ENCODE measurements around the gene IRX4.

IRX4 gene

DNA sequence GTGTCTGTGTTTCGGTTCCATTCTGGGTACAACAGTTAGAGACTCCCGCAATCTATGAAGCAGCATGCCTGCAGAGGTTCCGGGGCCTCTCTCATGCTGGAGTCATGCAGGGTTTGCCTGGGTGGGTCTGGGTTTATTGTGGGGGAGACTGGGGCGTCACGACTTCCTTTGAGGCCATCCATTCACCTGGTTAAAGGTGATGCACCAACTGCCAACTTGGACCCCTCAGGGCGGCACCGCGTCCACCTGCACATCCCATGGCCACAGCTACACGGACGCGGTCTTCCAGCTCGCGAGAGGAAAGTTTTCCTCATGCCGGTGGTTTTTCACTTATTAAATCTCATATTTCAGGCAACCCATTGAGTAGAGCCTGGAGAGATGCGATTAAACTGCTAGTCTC lies 30.9 kb upstream of the IRX4 start:
- no peak for DNase-seq

DNA sequence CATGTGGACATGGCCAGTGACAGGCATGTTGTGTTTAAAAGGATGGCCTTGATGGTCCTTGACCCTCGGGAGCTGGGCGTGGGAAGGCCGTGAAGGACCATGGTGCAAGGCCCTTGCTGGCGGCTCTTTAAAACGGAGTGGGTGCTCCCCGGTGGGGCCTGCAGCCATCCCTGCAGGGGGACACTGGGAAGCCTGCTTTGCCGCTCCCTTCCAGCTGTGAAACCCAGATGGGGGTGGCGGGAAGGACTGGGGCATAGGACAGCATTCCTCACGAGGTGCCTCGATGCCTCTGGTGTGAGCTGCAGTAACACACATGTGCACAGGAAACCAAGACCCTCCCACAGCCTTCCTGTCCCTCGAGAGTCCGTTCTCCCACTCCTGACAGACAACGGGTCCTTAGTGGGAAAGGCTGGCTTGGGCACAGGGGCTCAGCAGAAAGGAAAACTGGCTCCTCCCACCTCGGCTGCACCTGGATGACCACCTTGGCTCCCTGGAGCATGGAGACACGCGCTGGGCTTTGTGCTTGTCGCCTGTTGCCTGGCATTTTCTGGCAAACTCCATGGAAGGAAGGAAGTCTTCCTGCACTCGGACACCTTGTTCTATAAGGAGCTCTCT lies 30.3 kb upstream of the IRX4 start:
- no peak for DNase-seq

DNA sequence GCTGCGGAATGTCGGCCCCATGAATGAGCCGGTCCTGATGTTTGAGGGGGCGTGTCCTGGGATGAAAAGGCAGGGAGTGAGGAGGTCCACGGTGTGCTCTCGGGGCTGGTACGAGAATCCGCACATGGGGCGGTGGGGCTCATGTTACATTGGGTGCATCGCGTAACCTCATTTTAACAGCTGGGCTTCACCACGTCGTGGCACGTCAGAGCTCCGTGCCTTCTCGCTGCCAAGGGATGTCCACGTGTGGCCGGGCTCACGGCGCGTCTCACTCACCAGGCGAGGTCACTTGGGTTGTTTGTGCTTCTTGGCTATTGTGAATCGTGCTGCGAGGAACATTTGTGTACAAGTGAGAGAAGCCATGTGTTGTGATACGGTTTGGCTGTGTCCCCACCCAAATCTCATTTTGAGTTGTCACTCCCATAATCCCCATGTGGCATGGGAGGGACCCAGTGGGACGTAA lies 29.1 kb upstream of the IRX4 start:
- no peak for DNase-seq

GRCh38 chr5:1910861-1911772 lies 28.4 kb upstream of the IRX4 start:
- no peak for DNase-seq

GRCh38 chr5:1910081-1910760 lies 27.5 kb upstream of the IRX4 start:
- DNase-seq, result no peak

GRCh38 chr5:1909346-1909985 lies 26.7 kb upstream of the IRX4 start:
- DNase-seq, result no peak

- DNase-seq, result no peak
Observed at GRCh38 chr5:1908931-1909330, 26.2 kb upstream of the IRX4 start.

GRCh38 chr5:1907616-1908015 lies 24.9 kb upstream of the IRX4 start:
- no peak for DNase-seq

- no peak for DNase-seq
Observed at GRCh38 chr5:1905108-1905507, 22.4 kb upstream of the IRX4 start.

DNA sequence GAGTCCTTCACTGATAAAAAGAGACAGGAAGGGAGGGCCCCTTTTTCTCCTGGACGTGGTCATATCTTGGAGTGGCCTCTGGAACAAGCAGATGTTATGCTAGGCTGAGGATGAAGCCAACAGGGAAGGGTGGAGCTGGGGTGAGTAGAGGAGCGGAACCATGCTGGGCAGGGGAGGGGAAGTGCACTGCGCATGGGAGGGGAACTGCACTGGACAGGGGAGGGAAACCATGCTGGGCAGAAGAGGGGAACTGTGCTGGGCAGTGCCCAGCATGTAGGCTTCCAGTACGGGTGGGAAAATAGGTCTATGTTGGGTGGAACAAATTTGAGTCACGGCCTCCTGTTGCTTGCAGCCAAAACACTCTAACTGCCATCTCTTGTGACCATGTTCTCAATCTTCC lies 19.3 kb upstream of the IRX4 start:
- DNase-seq, result no peak

- DNase-seq, result no peak
Observed at GRCh38 chr5:1901061-1901460, 18.3 kb upstream of the IRX4 start.

DNA sequence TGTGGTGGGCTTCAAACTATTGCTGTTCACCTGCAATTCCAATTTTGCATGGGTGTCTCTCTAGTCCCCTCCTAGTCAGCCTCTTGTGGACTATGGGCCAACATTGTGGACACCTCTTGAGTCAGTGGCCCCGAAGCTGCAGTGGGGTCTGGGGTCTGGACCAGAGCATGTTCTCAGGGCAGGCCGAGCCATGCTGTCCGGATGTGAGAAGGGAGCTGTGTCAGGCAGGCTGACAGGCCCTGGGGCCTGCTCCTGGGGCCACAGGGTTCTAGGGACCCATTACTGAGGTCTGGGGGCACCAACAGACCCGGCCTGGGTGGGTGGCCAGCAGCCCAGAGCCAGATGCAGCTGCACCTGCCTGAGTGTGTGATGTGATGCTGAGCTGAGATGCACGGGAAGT lies 16.5 kb upstream of the IRX4 start:
- no peak for DNase-seq

- DNase-seq, result no peak
Observed at GRCh38 chr5:1897816-1898450, 15.2 kb upstream of the IRX4 start.

DNA sequence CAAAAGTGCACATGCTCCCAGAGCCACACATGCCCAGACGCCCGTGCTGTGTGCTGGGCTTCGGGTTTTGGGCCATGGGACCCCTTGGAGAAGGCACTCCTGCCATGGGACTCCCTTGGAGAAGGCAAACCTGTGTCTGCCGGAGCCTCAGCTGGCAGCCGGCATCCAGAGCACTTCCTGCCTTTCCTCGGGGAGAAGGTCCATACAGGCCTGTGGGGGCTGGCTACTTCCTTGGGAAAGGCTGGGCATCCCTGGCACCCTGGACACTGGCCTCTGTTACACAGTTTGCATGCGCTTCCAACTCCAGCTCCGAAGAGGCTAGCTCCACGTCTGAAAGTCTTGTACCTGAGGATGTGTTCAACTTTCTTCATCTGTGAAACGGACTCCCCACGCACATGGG lies 14.7 kb upstream of the IRX4 start:
- no peak for DNase-seq

DNA sequence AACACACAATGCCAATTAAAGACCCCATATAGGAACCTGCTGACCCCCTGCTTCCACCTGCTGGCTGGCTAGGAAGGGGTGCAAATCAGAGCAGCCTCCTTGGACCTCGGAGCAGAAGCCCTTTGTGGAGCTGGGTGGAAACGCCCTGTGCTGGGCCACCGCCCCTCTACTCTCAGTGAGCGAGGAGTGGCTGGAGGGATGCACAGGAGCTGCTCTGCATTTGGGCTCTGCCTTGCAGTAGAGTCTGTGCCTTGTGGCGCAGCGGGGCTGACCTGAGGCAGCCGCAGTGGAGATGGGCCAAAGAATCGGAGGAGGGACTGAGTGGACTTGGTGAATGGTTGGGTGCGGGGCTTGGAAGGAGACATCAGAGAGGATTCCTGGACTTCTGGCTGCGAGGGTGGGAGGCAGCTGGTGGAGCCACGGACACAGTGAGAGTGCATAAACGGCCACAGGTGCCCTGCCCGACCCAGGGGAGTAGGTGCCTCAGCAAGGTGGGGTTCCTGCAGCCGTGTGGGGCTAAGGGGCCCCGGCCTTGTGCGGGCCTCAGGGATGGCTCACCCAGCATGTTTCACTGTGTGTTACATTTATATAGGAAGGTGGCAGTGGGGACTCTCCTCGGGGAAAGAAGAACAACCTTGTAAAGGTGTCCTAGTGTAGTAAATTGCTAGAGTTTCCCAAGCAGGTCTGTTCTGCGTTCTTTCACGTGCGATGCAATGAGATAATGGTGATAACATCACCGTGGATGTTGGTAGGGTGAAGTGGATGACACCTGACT lies 14.1 kb upstream of the IRX4 start:
- DNase-seq, result no peak

DNA sequence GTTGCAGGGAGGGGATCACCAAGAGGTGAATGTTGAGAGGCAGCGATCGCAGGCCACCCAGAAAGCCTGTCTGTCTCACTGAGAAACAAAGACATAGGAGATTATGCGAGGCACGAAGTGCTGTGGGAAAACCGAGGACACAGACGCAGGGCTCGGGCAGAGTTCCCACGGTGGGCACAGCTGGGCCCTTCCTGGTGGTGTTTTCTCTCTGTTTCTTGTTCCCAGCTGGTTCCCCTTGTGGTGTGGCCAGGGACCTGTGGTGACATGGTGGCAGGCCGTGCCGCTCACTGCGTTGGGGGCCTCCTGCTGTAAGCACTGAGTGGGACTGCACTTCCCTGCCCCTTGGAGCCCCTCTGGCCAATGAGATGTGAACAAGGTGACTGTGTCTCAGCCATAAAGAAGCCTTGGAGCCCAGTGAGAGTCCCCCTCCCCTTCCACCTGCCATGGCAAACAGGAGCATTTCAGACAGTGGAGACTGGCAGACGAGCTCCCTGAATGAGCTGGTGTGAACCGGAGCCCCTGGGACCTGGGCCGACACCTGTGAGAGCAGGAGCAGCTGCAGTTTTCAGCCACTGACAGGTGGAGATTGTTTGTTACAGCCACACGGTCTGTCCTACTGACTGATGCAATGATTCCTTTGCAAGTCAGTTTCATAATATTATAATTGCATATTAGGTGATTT lies 13.2 kb upstream of the IRX4 start:
- DNase-seq, result no peak

- DNase-seq, result no peak
Observed at GRCh38 chr5:1894243-1894642, 11.5 kb upstream of the IRX4 start.

GRCh38 chr5:1893754-1894153 lies 11.0 kb upstream of the IRX4 start:
- DNase-seq, result no peak

GRCh38 chr5:1892685-1893445 lies 10.1 kb upstream of the IRX4 start:
- DNase-seq, result no peak

GRCh38 chr5:1892211-1892610 lies 9.5 kb upstream of the IRX4 start:
- DNase-seq, result no peak

GRCh38 chr5:1891391-1891790 lies 8.7 kb upstream of the IRX4 start:
- no peak for DNase-seq
